GM18526 (cell line): ENCODE data around the gene ERC1.

Experiments used
- POLR2A ChIP-seq: IDR thresholded peaks from 3 replicates; pipeline ENCODE4 v1.6.1; 2011; ENCODE audit not compliant: insufficient read length; ENCODE audit errors: extremely low read depth

The ERC1 gene

DNA sequence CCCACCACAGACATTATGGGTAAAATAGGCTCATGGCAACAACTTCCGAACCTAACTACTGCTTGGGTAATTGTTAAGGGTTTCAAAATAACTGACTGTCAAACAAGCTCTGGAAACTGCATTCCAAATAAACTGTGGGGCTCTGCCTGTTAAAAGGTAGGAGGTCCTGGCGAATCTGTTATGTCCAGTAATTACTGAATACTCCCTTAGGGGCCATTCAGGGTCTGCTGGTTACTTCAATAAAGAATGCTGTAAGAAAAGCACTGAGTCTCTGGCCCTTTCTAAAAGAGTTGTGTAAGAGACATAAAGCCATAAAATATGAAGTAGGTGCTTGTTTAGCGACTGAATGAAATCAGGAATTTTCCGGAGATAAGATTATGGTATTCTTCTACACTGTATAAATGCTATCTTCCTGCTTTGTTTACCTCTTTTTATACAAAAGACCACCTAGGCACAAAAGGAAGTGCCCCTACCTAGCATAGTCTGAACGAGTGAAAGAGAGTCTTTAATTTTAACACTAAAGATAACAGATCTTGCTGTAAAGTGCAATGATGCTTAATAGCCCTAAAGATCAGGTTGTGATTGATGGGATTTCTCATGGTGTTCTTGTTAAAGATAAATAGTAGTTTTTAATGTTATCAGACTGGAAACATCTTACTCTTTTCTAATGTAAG, 475.6 kb downstream of the ERC1 start:
- TF ChIP-seq POLR2A = no peak

DNA sequence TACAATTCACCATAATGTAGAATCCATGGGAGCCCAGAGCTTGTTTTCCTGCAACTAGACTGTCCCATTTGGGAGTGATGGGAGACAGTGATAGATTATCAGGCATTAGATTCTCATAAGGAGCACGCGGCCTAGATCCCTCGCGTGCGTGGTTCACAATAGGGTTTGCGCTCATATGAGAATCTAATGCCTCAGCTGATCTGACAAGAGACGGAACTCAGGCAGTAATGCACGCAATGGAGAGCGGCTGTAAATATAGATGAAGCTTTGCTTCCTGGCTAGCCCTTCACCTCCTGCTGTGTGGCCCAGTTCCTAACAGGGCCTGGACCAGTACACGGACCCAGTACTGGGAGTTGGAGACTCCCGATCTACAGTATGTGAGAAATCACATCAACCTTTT, 476.7 kb downstream of the ERC1 start:
- no peak for TF ChIP-seq POLR2A

DNA sequence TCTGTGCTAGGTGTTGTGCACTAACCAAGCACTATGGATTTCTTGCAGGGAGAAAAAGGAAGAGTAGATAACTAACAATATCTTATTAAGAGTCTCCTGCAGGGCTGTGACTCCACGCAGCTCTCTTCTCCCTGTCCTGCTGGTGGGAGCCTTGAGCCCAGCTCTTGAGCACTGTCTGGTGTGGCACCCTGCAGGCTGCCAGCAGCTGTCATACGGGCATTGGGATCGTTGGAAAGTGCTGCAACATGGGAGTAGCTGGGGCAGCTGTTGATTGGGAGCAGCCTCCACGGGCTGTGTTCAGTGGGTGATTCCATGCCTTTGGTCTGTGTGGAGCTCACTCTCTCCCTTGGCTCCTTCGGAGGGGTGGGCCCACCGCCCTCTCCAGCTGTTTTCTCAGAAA, 478.0 kb downstream of the ERC1 start:
- TF ChIP-seq POLR2A = no peak

DNA sequence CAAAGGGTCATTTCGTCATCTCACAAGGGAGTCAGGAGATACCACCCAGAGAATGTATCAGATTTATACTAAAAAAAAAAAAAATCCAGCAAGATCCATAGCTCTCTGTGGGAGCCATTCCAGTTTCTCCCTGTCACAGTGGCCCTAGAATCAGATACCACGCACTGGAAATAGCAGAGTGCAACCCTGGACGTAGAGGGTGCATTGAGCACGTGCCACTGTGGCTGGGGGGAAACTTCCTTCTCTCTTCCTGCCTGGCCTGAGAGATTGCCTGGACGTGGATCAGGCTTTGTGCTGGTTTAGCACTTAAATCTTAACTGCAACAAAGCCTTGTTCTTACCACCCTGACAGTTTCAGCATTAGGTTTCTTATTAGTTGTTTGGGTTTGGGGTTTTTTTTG, 479.0 kb downstream of the ERC1 start:
- TF ChIP-seq POLR2A = no peak

DNA sequence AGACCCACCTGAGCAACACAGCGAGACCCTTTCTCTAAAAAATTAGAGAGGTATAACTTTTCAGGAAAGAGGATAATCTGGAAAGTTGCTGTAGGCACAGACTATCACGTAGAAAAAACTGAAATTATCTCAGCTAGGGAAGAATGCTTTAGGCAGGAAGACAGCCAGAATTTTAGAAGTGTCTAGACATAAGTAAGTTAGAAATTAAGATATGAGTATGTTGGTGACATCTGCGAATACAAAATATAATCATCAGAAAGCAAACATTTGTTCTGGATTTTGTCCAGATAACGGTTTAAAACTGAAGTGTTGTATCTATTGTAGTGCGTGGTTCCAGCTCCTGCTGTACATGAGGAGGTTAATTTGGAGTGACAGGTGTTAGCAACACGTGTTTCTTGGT, 480.2 kb downstream of the ERC1 start:
- TF ChIP-seq POLR2A = no peak

DNA sequence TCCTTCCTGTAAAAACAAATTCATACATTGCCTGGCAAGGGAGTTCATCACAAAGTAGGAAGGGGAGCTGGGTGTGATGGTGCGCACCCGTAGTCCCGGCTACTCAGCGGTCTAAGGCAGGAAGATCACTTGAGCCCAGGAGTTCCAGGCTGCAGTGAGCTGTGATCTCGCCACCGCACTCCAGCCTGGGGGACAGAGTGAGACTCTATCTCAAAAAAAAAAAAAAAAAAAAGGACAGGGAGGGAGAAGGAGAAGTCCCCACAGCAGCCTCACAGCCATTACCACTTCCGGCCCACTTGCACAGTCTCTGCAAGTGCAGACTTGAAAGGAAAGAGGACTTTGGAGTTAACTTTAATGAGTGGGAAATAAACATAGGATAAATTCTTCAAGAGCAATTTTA, 482.4 kb downstream of the ERC1 start:
- TF ChIP-seq POLR2A = no peak

DNA sequence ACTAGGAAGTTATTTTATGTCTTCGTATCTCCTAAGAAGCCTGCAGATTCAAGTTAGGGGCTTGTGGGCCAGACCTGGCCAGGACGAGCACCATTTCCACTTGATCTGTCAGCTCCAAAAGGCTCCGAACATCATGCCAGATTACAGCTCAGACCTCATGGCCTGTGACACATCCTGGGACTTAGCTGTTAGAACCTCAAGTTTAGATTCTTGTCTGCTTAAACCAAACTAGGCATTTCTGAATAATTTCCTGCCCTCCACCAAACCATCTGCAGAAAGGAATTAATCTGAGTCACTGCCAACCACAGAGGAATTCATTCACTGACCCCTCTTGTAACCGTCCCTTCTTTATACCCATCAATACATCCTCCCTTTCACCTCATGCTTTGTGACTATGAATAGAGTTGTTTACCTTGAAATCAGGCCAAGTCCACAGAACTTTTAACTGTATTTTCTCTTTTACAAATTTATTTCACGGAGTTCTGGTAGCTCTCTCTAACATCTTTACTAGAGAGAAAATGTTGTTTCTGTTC, 483.1 kb downstream of the ERC1 start:
- no peak for TF ChIP-seq POLR2A

DNA sequence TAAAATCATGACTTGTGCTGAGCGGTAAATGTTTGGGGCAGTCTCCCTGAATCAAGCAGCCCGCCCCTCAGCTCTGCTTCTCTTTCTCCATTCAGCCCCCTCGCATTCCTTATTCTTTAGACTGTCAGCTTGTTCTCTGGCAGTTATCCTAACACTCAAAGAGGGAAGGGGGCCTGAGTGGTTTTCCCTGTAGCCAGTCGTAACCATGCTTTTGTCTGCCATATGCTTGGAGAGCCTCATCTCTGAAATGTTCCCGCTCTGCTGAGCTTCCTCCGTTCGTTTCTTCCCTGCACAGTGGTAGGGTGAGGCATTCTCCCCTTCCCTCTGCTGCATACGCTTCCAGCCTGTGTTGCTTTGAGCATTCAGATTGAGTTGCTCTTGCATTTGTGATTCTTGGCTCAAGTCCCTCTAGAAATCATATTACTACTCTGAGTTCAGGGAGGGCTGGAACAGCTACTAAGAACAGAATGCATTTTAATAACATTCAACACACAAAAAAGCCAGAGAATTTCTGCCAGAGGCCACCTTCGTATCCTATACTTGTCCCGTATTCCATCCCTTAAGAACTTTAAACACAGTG, 483.6 kb downstream of the ERC1 start:
- TF ChIP-seq POLR2A = no peak

DNA sequence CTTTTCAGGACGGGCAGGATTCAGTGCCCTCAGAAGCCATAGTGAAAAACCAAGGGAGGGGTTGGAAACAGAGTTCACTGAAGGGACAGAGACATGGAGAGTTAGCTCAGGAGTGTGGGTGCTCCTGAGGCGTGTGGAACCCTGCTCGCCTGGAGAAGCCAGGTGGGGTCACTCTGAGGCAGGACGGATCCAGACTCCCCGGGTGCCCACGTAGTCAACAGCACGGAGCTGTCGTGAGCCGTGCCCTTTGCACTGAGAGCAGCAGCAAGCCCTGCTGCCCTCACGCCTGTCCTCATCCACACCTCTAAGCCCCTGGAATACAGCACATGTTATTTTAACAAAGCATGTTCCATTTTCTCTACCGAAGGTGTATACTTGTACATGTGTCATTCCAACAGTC, 488.6 kb downstream of the ERC1 start:
- TF ChIP-seq POLR2A = no peak

DNA sequence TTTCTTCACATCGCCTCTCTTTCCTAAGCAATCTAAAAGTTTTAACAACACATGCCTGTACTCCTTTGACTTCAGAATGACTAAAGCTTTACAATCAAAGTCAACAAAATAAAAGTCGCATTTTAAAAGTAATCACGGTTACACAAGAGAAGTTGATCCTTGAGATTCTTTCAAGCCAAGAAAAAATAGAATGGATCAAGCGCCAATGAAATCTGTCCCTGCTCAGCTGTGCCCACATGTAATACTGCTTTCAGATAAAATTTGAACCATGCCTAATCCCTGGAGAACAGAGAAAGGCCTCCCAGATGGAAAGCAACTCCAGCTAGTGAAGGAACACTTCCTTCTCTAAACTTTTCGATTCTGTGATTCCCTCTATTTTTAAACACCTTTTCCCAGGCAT, 490.3 kb downstream of the ERC1 start:
- TF ChIP-seq POLR2A = no peak

DNA sequence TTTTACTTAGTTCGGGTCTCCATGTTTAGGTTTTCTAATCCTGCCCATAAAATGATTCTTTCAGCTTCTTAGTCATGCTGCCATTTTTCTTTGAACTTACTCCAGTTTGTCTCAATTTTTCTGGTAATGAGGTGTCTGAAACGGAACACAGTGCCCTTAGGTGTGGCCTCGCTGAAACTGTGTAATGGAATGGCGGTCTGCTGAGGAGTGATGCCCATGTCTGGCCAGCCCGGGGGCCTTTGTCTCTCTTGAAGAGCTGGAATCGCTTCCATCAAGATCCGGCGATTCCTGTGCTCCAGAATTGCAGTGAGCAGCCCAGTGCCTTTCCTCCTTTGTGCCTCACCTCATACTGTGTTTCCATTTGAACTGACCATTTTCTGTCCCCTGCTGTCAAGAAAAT, 490.9 kb downstream of the ERC1 start:
- TF ChIP-seq POLR2A = no peak

DNA sequence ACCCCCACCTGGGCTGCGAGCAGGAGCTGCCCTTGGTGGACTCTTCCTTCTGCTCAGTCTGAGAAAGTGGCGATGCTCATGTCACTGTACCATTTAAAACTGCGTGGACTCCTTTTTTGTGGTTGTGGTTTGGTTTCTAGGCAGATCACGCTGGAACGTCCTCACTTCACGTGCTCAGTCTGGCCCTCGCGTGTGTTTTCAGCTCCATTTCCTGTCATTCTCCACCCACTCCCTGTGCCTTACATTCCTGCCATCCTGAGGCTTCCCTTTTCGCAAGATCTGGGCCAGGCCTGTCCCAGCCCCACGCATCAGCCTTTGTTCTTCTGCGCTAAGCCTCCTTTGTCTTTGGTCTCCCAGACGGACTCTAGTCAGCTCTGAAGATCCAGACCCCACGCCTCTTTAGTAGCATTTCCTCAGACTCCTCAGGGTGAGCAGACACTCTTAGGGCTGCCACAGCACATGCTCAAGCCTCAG, 497.9 kb downstream of the ERC1 start:
- no peak for TF ChIP-seq POLR2A

DNA sequence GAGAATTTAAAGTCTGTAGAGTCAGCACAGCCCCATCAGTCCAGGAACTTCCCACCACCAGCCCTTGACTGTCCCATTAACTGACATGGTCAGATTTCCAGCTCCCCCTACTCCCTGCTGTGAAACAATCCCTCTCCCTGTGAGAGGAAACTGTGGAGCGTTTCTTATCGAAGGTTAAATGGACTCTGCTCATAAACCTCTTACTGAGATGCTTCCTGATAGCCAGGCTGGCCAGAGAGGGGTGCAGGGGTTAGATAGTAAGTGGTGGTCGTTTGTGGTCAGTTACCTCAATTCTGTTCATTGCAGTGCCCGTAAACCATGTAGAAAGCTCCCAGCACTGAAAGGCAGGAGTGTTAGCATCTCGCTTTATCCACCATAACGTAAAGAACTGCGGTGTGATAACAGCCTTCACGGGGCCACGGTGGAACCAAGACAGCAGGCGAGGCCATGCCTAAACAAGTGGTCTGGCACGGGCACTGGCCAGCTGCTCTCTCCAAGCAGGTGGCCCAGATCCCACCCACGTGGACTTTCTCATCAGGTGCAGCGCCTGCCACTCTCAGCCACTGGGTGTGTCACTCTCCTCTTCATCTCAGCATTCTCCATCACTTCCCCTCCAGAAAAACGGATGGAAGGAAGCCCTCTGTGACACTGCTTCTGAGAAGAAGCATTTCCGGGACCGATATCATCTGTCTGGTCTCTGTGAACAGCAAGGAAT, 501.1 kb downstream of the ERC1 start:
- TF ChIP-seq POLR2A = no peak

DNA sequence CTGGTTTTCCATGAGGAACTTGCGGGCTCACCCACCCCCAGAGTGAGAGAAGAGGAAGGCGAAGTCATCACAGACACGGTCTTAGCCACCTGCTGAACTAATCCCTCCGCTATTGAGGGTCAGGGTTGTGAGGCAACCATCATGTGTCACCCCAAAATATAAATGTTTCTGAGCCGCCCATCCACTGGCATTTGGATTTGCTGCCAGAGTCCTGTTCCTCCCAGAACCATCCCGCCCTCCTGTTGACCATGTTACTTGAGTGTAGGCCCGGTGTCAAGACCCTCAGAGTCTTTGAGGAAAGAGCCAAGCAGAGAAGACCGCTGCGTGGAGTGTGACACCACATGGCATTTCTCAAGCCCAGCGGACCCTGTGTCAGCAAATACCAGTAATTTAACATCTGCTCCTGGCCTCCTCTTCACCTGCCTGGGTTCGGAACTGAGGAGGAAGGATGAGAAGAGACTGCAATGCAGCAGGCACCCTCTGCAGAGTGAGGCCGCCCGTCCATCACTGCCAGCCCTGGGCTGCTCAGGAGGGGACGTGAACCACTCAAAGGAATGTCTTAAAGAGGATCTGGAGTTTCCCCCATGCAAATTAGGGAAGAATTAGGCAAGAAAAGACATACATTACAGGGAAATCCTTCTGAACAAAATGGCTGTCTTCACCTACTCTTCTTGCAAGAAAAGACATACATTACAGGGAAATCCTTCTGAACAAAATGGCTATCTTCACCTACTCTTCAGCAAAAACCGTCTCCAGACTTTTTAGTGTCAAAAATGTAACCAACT, 502.9 kb downstream of the ERC1 start:
- TF ChIP-seq POLR2A = no peak

DNA sequence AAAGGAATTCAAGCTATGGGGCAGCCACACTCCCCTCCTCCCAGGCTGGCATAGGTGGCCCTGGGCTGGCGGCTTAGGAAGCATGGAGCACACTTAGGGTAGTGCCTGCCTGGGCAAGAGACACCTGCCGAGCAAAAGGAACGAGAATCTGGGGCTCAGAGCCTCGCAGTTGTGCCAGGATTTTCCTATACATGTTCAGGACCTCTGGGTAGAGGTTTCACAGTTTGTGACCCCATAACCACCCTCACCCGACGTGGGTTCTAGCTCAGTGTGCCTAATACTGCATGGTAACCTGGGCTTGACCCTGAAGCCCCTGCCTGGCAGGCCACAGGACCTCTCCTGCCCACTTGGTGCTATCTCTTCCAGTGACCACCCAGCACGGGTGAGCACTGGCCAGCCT, 503.8 kb downstream of the ERC1 start:
- TF ChIP-seq POLR2A = no peak
